GM21786 (cell line): ENCODE measurements around the gene SPACA7.
"Not testable (repeated sequence)": the region's sequence is repeated elsewhere in the genome, so short reads cannot be mapped to it uniquely, and the experiment has no call there.

Source experiments
- ATAC-seq: cut with Tn5 transposase; IDR thresholded peaks from one replicate; pipeline ENCODE4 v1.9.1; 2021; ENCODE audit not compliant: unreplicated experiment

SPACA7 gene

GRCh38 chr13:112416647-112417046, 40.5 kb downstream of the SPACA7 start:
- ATAC-seq, result no peak

DNA sequence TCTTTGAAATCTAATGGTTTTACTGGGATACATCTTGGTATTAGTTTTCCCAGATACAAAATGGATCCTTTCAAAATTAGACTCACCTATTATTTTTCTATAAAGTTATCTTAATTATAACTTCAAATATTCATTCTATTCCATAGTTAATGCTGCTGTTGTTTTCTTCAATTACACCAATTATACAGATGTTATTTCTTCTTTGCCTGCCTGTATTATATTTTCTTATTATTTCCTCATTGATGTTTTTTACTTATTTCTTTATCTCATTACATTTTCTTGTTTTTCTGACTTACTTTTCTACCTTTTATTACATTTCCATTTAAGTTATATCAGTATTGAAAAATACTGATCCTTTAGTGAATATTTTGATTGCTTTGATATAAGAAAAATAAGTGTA, 40.9 kb downstream of the SPACA7 start:
- ATAC-seq, result no peak

DNA sequence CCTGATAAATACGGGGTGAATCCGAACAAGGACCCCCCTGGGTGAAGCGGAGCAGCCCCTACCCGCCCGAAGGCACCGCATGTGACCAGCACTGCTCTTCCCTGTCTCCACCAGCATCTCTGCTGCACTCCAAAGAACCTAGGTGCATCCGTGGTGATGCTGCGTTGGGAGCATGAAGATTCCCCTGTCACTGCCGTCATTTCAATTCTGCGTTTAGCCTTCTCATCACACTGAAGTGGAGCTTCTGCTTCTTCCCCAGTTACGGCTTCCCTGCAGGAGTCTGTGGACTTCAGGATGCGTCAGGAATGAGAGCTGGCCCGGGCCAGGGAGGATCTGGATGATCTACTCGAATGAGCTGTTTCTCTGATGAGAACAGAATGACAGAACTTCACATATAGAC, 47.9 kb downstream of the SPACA7 start:
- no peak for ATAC-seq

DNA sequence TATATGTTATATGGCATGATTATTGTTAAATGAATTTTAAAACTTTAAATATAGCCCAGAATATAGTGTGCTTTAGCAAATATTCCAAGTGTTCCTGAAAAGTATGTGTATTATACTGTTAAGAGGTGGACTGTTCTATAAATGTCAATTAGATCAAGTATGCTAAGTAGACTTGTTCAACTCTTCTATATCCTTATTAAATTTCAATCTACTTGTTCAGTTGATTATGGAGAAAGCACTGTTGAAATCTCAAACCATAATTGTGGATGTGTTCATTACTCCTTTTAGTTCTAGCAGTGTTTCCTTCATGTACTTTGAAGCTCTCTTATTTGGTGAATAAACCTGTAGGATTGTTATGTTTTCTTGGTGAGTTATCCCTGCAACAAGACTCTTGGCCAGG, 52.5 kb downstream of the SPACA7 start:
- ATAC-seq, result no peak

DNA sequence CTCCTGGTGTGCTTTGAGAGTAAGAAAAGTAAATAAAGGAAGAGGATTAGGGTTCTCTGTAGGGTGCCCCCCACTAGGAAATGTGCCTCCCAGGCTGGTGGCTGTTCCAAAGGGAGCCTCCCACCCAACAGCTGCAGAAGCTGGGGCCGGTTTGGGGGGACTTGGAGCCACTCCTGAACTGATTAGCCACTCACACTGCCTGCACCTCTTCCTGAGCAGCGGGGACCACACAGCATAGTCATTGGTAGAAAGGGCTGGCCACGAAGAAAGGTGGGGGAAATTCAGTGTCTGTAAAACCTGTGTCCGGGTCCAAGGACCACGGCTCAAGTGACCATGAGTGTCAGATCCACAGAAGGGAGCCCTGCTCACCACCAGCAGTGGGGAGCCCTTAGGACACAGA, 55.6 kb downstream of the SPACA7 start:
- ATAC-seq, result no peak

GRCh38 chr13:112432734-112433133, 56.6 kb downstream of the SPACA7 start:
- ATAC-seq, result not testable (repeated sequence)

GRCh38 chr13:112433517-112433916, 57.4 kb downstream of the SPACA7 start:
- not testable (repeated sequence) for ATAC-seq

- no peak for ATAC-seq
Observed at GRCh38 chr13:112434032-112434431, 57.9 kb downstream of the SPACA7 start.

- no peak for ATAC-seq
Observed at GRCh38 chr13:112434937-112435523, 58.9 kb downstream of the SPACA7 start.

DNA sequence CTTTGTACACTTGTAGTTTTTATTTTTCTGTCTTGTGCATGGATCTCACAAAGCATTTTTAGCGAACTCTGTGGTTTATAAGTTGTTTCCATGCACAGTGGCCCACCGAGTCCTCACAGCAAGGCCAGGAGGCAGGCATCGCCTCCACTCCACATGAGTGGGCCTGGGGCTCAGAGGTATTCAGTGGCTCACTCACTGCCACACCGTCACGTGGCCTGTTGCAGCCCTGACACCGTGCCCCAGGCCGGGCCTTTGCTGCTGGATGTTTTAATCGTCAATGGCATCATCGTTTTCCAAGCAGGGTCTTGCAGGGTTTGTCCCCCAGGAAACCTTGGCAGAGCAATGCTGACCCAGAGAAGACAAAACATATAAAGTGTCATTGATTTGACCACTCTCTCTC, 59.8 kb downstream of the SPACA7 start:
- no peak for ATAC-seq

DNA sequence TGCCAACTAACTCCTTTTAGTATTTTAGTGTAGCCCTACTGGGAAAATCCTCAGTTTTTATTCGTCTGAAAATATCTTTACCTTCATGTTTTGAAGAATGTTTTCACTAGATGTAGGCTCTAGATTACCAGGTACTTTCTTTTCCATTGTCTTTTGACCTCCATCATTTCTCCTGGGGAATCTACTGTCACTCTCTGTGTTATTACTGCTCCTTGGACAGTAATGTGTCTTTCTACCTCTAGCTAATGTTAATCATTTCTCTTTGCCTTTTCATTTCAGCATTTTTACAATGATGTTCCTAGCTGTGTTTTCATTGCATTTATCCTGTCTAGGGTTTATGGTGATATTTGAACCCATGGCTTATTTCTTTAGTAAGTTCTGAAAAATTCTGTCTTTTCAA, 61.9 kb downstream of the SPACA7 start:
- ATAC-seq, result no peak

- ATAC-seq, result no peak
Observed at GRCh38 chr13:112438515-112438914, 62.4 kb downstream of the SPACA7 start.

- ATAC-seq, result no peak
Observed at GRCh38 chr13:112441226-112441625, 65.1 kb downstream of the SPACA7 start.

- no peak for ATAC-seq
Observed at GRCh38 chr13:112441779-112442310, 65.7 kb downstream of the SPACA7 start.

DNA sequence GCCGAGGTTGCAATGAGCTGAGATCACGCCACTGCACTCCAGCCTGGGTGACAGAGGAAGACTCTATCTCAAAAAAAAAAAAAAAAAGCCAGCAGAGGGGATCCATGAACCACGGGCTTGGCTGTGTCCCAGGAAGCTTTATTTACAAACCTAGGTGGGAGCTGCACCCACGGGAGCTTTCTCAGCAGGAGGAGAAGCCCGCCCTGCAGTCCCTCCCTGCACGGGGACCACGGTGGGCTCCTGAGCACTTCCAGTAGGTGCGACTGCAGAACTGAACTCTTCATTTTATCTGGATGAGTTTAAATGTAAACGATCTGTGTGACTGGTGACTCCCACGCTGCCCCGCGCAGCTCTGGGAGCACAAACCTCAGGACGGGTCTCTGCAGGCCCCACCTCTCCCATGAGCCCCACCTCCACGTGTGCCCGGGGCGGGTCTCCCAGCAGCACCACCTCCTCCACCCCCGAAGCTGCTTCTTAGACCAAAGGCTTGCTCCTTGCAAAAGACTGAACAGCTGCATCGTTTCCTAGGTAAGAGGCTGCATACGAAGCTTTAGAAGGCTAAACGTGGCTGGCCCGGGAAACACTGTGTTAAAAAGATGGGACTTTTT, 66.4 kb downstream of the SPACA7 start:
- ATAC-seq, result no peak

DNA sequence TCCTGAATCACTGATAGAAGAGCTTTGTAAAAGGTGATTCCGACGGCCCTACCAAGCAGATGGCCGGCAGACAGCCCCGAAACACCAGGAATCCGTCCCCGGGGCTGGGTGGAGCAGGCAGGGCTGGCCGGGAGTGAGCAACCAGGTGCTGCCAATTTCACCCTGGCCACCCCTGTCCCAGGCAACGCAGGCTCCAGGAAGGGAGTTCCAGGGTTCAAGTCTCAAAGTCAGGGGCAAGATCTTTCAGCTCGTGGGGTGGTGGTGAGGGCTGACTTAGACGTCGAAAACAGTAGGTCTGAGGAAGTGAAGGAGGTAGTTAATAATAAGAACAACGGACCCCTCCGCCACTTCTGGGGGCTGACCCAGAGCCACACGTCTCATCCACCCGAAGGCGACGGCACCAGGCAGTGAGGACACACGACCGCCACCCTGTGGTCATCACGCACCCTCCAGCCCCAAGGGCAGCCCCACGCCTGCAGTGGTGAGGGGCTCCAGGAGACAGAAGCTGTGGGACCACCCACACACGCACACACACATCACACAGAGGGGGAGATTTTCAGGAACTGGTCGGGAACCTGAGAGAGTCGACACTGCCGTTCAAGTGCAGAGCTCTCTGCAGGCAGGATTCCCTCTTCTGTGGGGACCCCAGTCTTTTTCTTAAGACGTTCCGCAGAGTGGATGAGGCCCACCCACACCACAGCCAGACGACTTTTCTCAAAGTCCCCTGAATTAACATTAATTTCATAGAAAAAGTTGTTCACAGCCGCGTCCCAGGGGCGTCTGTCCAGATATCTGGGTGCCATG, 67.2 kb downstream of the SPACA7 start:
- no peak for ATAC-seq

GRCh38 chr13:112443995-112444311, 67.8 kb downstream of the SPACA7 start:
- no peak for ATAC-seq

DNA sequence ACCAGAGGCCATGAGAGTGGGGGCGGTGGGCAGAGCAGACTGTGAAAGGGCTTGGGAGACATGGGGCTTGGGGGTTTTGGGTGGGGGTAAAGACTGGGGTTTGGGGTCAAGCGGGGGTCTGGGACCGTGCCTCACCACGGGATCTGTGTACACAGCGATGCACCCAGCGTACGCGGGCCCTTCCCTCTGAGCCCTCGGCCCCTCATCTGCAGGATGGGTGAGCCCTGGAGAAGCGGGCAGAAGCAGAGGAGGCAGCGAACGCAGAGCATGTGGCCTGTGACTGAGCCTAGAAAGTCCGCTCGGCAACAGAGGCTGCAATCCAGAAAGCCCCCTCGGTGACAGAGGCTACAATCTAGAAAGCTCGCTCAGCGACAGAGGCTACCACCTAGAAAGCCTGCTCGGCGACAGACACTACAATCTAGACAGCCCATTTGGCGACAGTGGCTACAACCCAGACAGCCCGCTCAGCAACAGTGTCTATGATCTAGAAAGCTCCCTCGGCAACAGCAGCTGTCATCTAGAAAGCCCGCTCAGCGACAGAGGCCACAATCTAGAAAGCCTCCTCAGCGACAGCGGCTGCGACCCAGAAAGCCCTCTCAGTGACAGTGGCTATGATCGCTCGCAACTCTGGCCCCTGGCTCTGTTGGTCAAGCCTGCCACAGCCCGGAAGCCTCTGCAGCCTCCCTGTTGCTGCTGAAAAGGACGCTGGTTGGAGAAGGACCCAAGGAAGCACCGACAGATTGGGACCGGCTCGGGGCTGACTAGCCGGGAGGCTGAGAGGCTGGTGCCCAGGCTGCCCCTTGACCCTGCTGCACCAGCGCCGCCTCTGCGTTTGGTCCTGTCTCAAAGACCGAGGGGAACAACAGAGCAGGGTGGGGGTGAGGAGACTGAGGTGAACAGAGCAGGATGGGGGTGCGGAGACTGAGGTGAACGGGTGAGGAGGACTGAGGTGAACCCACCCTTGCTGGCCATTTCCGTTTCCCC, 68.6 kb downstream of the SPACA7 start:
- ATAC-seq, result no peak

DNA sequence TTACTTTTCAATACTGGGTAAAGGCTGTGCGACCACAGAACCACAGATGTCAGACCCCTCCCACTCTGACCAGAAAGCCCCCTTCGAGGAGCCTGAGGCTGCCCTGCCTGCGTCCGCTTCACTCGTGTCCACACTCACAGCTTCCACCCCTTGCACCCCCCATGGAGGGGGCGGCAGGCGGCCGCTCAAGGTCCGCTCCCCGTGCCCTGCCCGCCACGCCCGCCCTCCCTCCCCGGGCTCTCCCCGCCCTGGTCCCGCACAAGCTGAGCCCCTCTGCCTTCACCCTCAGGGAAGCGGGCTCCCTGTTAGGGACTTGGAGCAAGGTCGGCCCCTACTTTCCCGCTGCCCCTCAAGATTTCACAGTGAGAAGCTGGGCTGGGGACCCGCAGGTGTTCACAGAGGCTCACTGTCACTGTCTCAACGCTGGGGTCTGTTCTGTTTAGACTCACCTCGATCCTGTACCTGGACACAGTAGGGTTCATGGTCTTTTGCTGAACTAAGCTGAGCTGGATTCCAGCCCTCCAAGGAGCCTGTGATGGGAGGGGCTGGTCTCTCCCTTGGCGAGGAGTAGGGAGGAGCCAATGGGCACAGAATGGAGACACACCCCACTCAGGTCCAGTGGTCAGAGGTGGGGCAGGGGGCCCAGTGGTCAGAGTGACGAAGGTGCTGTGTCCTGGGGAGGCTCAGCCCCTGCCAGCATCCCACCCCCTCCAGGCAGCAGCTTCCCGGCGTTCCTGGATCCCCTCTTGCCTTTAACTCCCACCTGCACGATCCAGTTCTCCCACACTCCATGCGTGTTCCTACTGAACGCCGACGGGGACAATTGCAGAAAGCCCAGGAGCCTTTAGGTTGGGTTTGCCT, 69.5 kb downstream of the SPACA7 start:
- no peak for ATAC-seq

GRCh38 chr13:112446347-112446861, 70.2 kb downstream of the SPACA7 start:
- ATAC-seq, result no peak
